ENCODE data around the gene POLE3.
"Not testable (repeated sequence)": the region's sequence is repeated elsewhere in the genome, so short reads cannot be mapped to it uniquely, and the experiment has no call there.

POLE3 gene

DNA sequence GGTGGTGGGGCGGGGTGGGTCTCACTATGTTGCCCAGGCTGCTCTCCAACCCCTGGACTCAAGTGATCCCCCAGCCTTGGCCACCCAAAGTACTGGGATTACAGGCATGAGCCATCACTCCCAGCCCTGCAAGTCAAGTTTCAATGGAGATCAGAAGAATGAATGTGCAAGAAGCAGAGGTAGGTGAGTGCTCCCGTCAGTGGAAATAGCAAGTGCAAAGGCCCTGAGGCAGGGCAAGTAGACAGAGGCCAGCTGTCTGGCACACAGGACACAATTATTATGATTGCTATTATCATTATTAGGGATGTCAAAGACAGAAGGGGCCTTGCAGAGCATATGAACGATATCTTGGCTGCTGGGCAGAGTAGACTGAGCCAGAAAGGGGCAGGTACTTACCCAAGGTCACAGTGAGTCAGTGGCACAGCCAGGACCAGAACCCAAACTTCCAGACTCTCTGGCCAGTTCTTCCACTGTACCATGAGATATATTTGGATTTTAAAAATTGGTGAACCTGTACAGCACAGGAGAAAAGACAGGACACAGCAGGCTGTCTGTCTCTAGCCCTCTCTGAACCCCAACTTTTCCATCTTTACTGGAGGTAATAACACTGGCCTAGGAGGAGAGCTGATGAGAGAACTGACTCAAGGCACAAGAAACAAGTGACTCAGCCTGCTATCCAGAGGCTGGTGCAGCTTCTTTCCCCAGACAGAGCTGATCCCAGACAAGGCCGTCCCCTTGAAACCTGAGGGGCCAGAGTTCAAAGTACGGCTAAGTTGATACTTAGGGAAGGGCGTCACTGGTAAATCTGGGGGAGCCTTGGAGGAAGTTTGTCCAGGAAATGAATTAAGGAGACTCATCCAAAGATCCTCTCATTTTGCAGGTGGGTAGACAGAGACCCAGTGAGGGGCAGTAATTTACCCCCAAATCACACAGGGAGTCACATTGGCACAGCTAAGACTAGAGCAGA lies 35.1 kb downstream of the POLE3 start:
- no peak for DNase-seq

DNA sequence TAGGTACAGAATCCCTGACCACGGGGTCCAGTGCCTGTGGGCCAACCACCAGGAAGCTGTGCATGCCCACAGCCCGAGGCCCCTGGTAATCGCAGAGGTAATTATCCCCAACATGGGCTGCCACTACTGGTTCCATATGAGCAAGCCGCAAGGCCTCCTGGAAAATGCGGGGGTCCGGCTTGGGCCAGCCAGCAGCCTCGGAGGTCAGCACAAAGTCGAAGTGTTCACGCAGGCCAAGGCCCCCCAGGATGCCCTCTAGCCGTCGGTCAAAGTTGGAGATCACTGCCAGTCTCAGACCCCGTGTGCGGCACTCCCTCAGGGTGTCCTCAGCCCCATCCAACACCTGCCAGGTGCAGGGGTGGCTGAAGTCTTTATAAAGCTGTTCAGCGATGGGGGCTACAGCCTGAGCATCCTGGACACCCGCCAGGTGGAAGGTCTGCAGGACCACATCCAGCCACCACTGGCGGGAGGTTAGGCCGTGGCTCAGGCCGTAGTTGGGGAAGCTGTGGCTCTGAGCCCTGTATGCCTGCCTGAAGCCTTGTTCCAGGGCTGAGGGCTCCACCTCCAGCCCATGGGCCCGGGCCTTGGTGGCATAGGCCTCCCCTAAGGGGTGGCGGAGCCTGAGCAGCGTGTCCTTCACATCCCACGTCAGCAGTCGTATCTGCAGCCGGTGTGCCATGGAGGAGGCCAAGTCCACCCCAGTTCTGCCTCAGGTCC lies 36.6 kb downstream of the POLE3 start:
- DNase-seq, result no peak

DNA sequence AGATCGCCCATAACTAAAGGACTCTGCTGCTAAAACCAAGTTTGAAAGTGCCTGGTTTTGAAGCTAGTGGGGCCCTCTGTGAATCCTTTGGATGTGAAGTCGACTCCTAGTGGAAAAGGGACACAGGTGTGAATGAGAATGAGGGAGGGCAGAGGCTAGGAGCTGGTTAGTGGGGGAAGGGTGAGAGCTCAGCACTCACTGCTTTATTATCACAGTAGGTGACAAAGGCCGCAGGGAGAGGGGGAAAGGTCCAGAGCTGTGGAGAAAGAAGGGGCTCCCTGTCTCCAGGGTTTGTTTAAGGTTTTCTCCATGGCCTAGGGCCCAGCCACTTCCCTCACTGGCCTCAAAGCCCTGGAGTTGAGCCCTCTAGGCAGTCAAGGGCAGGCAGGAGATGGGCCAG lies 37.2 kb downstream of the POLE3 start:
- no peak for DNase-seq

DNA sequence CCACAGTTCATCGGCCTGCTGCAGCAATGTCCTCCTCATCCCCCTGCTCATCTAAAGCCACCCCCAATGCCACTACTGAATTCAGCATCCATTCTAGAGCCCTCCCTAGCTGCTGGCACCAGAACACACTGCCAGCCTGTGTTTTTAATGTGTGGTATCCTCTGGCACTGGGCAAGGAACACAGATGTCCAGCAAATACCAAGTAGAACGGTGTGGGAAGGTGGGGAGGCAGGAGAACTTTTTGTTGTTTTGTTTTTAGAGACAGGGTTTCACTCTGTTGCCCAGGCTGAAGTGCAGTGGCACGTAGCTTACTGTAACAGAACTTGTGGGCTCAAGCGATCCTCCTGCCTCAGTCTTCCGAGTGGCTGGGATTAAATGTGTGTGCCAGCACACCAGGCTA lies 38.4 kb downstream of the POLE3 start:
- DNase-seq, result no peak

DNA sequence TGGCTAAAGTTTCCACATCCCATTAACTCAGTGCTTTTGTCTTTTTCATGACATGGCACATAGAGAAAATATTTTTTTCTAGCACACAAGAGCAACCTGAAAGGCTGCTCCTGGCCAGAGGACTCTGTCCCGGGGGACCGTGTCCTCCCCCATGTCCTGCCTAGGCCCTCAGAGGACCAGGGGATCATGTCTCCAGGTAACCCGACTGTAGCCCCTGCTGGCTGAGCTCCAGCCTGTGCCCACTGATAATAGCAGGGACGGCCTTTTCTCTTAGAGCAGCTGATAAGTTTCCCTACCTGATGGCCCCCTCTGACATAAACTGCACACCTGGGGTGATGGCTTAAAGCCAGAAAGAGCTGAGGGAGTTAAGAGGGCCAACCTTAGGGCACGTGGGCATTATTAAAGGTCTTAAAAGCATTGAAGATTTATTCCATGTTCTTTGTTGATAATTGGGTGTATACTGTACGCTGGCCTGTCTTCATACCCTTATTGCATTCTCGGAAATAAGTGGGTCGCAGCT lies 39.6 kb downstream of the POLE3 start:
- DNase-seq, result no peak

DNA sequence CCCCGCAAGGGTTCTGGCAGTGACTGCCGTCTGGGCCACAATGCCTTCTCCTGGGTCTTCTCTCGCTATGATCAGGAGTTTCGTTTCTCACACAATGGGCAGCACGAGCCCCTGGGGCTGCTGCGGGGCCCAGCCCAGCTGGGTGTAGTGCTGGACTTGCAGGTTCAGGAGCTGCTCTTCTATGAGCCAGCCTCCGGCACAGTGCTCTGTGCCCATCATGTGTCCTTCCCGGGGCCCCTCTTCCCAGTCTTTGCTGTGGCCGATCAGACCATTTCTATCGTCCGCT lies 40.7 kb downstream of the POLE3 start:
- DNase-seq, result no peak

DNA sequence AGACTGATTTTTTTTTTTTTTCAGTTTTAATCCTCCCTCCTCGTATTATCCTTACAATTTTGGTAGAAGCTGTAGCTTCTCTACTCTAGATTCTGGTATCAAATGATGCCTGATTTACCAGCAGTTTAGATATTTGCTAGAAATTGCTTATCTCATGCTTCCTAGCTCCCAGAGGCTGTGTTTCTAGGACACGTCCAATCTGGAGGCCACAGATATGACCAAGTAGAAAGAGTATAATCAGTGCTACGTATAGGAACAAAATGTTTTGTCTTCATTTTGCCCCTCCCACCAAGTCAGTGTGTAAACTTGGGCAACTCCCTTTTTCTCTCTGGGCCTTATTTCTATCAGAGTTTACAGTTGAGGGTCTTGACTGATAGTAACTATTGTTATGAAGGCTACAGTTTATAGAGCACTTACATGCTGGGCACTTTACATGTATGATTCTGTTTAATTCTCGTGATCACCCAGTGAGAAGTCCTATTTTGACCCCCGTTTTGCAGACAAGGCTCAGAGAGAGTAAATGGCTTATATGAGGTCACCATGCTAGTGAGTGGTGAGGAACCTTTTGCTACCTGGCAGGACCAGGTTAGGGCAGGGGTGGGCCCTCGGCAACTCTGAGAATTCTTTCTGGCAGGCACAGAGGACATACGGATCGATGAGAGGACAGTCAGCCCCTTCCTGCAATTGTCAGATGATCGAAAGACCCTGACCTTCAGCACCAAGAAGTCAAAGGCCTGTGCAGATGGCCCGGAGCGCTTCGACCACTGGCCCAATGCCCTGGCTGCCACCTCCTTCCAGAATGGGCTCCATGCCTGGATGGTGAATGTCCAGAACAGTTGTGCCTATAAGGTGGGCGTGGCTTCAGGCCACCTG lies 41.3 kb downstream of the POLE3 start:
- no peak for DNase-seq

DNA sequence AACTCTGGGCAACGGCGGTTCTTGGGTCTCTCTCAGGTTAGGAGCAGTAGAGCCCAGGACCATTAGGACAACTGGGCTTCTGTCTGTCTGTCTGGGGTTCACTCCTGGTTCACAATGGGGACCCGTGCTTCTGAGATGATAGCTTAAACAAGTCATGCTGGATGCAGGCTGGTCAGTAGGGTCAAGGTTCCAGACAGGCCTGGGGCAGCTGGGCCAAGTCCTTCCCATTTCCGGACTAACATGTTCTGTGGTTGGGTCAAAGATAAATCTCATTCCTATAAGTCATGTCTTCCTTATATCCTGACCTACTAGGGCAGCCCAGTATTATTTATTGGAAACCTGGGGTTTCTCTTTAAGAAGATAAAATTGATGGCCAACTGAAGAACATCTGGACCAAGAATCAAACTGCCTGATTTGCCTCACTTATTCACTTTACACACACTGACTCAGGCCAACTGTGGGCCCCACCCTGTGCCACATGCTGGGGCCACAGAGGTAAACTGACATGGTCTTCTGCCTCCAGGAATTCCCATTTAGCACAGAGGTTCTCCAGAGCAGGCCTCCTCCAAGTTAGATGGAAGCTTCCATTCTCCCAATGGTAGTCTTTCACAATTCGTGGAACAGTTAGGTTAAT lies 42.0 kb downstream of the POLE3 start:
- DNase-seq, result no peak

DNA sequence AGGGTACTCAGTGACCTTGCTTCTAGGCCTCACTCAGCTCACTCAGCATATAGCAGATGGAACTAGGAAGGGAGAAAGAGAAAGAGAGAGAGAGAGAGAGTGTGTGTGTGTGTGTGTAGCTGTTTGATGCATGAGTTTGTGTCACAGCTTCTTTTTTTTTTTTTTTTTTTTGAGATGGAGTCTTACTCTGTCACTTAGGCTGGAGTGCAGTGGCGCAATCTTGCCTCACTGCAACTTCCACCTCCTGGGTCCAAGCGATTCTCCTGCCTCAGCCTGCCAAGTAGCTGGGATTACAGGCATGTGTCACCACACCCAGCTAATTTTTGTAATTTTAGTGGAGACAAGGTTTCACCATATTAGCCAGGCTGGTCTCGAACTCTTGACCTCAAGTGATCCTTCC lies 44.8 kb downstream of the POLE3 start:
- not testable (repeated sequence) for DNase-seq

DNA sequence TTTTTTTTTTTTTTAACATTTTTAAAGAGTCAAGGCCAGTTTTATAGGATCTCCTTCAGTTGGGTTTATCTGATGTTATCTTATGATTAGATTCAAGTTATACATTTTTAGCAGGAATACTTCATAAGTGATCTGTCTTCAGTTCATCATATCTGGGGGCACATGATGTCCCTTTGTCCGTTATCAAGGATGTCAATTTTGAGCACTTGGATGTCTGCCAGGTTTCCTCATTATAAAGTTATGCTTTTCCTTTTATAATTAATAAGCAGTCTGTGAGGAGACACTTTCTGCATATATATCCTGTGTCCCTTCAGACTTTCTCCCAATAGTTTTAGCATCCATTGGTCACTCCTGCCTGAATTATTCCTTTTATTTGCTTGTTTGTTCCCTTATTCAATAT lies 45.5 kb downstream of the POLE3 start:
- no peak for DNase-seq

DNA sequence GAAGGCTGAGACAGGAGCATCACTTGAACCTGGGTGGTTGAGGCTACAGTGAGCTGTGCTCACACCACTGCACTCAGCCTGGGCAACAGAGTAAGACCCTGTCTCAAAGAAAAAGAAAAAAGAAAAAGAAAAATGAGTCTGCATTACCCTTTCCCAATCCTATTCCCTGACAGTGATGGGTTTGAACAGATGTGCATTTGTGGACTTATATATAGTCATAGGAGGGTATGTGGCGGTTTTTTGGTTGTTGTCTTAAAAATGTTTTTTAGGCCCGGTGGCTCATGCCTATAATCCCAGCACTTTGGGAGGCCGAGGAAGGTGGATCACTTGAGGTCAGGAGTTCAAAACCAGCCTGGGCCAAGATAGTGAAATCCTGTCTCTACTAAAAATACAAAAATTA lies 47.1 kb downstream of the POLE3 start:
- no peak for DNase-seq

DNA sequence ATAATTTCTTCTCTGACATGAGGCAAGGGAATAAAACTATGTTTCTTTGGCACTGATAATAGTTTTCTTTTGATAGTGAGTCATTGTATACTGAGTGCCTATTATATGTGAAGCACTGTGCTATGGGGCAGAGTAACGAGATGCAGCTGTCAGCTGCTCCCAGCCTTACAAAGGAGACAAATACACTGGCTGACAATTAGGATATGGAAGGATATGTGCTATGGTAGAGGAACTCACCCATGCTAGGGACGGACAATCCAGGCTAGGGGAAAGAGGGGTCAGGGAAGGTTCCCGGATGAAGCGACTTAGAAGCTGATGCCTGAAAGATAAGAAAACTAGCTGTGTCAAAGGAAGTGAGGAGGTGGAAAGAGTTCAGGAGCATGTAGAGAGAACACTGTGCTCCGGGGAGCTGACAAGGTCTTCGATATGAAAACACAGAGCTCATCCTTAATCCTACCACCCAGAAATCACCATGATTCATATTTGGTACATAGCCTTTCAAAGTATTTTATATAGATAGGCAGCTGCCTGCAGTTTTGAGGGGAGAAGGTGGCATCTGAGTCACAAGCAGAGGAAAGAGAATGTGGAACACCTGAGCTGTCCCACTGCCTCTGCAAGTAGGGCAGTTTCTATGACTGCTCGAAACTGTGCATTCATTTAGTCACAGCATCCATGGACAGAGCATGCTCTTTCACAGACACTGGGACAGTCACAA lies 49.0 kb downstream of the POLE3 start:
- DNase-seq, result no peak

DNA sequence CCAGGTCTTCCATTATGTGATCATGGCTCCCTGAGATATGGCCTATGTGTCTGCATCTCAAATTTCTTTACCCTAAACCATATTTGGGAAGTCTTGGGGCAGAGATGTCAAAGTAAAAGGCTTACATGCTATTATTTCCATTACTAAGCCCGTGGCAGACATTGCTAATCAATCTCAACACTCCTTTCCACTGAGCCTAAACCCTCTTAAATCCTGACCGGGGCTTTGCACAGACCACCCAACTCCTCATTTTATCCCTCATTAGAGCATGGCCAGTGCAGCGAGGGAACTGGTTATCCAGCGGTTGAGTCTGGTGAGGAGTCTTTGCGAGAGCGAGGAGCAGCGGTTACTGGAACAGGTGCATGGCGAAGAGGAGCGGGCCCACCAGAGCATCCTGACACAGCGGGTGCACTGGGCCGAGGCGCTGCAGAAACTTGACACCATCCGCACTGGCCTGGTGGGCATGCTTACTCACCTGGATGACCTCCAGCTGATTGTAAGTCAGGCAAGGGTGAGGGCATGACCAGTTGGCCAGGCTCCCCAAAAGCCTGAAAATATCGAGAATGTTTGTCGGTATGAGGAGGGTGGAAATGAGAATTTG lies 50.1 kb downstream of the POLE3 start:
- DNase-seq, result no peak

DNA sequence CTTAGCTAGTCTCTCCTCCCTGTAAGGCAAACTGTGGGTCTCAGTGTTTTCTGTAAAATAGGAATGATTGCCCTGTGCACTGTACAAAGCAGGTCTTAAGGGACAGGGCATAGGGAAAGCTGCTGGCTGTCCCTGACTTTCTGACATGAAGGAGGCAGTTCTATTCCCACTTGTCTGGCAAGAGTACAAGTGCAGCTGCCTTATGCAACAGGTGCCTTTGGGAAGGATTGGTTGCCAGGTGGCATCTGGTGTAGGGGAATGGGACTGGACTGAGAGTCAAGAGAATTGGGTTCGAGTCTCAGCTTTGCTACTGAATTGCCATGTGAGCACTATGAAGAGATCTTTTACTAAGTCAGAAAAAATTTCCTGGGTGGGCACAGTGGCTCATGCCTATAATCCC lies 51.1 kb downstream of the POLE3 start:
- no peak for DNase-seq
